ENCODE measurements around the gene LMAN1. TPM values are rescaled to one million over a fixed set of nuclear protein-coding genes. Genes with fewer than 3 reads are reported as not detected.

LMAN1 gene
- total and polyA plus RNA-seq, 2 experiments from 2014 or later: 82.1 to 149 TPM

DNA sequence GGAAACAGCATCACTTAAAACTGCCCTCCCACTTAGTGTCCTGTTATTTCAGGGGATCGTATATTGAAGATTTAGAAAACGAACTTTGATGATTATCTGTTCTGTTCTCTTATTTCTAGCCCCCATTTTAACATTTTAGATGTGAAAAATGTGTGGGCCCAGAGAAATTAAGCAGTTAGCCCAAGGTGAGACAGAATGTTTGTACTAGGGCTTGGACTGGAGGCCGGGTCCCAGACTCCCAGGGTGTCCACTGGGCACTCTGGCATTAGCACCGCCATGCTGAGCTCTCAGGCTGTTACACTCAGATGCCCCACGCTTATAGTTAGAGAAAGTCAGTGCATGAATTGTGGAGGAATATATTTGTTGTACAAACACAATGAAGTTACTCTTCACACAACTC is 80.3 kb downstream of the LMAN1 start:
- no peak overlapping the region for H3K4me3 ChIP-seq
- peaks cover 98% of the 10 kb centered on the region for H3K27me3 ChIP-seq
- no peaks in the 10 kb centered on the region for H3K9me3 ChIP-seq (ENCODE audit: low read depth)
- no peak for DNase-seq (ENCODE audit: low spot score)
- H3K27ac ChIP-seq: no peak overlapping the region
- no peaks in the 10 kb centered on the region for H3K79me2 ChIP-seq
- H3K36me3 ChIP-seq (replicated peaks; ENCODE audit: insufficient read depth, low read depth): no peaks in the 10 kb centered on the region
- TF ChIP-seq, protein P1, sequence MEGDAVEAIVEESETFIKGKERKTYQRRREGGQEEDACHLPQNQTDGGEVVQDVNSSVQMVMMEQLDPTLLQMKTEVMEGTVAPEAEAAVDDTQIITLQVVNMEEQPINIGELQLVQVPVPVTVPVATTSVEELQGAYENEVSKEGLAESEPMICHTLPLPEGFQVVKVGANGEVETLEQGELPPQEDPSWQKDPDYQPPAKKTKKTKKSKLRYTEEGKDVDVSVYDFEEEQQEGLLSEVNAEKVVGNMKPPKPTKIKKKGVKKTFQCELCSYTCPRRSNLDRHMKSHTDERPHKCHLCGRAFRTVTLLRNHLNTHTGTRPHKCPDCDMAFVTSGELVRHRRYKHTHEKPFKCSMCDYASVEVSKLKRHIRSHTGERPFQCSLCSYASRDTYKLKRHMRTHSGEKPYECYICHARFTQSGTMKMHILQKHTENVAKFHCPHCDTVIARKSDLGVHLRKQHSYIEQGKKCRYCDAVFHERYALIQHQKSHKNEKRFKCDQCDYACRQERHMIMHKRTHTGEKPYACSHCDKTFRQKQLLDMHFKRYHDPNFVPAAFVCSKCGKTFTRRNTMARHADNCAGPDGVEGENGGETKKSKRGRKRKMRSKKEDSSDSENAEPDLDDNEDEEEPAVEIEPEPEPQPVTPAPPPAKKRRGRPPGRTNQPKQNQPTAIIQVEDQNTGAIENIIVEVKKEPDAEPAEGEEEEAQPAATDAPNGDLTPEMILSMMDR (IDR thresholded peaks at IDR 0.05; ENCODE audit: poor library complexity): no peak
- no peak for TF ChIP-seq EZH2phosphoT487 (IDR thresholded peaks at IDR 0.05; ENCODE audit: low read depth, severe bottlenecking, unreplicated experiment)
- no peak for TF ChIP-seq EZH2 (IDR thresholded peaks at IDR 0.05; ENCODE audit: borderline replicate concordance)
- no peaks in the 10 kb centered on the region for H3K4me1 ChIP-seq (ENCODE audit: insufficient read depth)
- WGBS (ENCODE audit: low lambda C conversion rate, missing lambda C conversion rate): 66% methylated on average over 5 of the region's 5 CpGs
- H4K20me1 ChIP-seq (ENCODE audit: insufficient read depth, poor library complexity, severe bottlenecking): no peaks in the 10 kb centered on the region
- H2AFZ ChIP-seq: no peak overlapping the region
- no peaks in the 10 kb centered on the region for H3K9me2 ChIP-seq (replicated peaks; ENCODE audit: insufficient read depth)
- H3K4me2 ChIP-seq: no peak overlapping the region

Other genes with a start within 250 kb of the LMAN1 start
- gene SEC11C, start 219.4 kb downstream of the LMAN1 start, total RNA-seq: 88.7 and 103 TPM in 2 replicates
- gene SEC11C, start 219.4 kb downstream of the LMAN1 start, polyA plus RNA-seq: 224 and 230 TPM in 2 replicates
- gene GRP, start 139.1 kb downstream of the LMAN1 start, total RNA-seq: 2.6 TPM in 1 of 2 replicates, not detected in the other
- gene GRP, start 139.1 kb downstream of the LMAN1 start, polyA plus RNA-seq: 0.71 and 2.2 TPM in 2 replicates
- not detected in 2 replicates for gene RAX, start 85.8 kb downstream of the LMAN1 start, total RNA-seq
- not detected in 2 replicates for gene RAX, start 85.8 kb downstream of the LMAN1 start, polyA plus RNA-seq
- not detected in 2 replicates for gene CPLX4, start 40.6 kb downstream of the LMAN1 start, total RNA-seq
- gene CPLX4, start 40.6 kb downstream of the LMAN1 start, polyA plus RNA-seq: not detected in 2 replicates

Data from hepatocyte (in vitro differentiated cells).